Stimulated activated CD8-positive, alpha-beta memory T cell treated with anti-CD3 and anti-CD28 coated beads, Interleukin-15, amount 100 ng/mL, for 1 hour (primary cell): ENCODE results near the gene AARSD1.
"Not testable (repeated sequence)": the region's sequence is repeated elsewhere in the genome, so short reads cannot be mapped to it uniquely, and the experiment has no call there.

Source experiments
- DNase-seq: peaks from one replicate; pipeline ENCODE4 v3.0.0-alpha.2; 2020; ENCODE audit warnings: low read depth

AARSD1 gene

GRCh38 chr17:42920106-42920900, 44.0 kb downstream of the AARSD1 start:
- DNase-seq, result no peak

DNA sequence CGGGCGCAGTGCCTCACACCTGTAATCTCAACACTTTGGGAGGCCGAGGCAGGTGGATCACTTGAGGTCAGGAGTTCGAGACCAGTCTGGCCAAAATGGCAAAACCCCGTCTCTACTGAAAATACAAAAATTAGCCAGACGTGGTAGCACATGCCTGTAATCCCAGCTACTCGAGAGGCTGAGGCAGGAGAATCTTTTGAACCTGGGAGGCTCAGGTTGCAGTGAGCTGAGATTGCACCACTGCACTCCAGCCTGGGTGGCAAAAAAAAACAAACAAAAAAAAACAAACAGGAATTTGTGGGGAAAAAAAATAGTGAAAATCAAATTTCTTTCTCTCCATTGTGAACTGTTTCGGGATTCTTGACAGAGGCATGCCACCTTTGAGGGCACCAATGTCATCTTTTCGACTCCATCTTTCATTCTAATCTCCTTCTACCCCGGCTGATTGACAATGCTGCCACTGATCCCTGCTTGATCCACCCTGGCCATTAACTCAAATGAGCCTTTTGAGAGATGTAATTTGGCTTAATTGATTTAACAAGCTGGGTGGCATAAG, 44.7 kb downstream of the AARSD1 start:
- not testable (repeated sequence) for DNase-seq

- DNase-seq, result no peak
Observed at GRCh38 chr17:42918902-42919521, 45.2 kb downstream of the AARSD1 start.

DNA sequence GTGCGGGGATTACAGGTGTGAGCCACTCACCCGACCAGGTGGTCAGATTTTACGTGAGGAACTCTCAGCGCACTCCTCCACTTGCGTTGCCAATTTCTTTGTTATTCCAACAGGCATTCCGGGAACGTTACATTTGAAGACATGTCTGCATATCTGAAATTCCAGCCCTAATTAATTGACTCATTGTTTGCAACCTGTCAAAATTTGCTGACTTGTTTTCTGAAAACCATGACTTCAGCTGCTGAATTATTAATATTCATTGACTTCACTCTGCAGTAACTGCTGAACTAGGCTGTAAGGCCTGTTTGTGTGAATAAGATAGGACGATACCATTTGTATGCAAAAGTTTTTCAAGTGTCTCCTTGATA, 47.0 kb downstream of the AARSD1 start:
- DNase-seq, result no peak

DNA sequence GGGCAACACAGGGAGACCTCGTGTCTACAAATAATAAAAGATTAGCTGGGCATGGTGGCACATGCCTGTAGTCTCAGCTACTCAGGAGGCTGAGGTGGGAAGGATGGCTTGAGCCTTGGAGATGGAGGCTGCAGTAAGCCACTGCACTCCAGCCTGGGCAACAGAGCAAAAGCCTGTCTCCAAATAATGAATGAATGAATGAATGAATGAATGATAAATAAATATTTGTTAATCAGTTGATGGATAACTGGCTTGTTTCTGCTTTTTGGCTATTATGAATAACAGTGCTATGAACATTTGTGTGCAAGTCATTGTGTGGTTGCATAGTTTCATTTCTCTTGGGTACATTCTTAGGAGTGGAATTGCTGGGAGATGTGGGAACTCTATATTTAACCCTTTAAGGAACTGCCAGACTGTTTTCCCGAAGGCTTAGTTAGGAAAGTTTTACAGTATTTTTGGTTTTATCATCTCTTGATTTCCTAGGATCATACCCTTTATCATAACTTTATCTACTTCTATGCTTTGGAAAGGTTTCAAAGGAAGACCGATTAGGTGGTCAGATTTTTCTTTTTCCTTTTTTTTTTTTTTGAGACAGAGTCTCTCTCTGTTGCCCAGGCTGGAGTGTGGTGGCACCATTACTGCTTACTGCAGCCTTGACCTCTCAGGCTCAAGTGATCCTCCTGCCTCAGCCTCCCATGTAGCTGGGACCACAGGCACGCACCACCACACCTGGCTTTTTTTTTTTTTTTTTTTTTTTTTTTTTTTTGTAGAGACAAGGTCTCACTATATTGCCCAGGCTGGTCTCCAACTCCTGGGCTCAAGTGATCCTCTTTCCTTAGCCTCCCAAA, 47.6 kb downstream of the AARSD1 start:
- DNase-seq, result not testable (repeated sequence)

DNA sequence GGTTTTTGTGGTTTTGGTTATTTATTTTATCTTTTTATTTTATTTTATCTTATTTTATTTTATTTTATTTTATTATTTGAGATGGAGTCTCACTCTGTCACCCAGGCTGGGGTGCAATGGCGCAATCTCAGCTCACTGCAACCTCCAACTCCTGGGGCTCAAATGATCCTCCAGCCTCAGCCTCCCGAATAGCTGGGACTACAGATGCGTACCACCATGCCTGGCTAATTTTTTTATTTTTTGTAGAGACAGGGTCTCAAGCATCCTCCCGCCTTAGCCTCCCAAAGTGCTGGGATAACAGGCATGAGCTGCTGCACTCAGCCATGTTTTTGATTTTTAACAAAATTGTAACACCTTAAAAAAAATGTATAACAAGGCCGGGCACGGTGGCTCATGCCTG, 49.0 kb downstream of the AARSD1 start:
- DNase-seq, result not testable (repeated sequence)

- no peak for DNase-seq
Observed at GRCh38 chr17:42913981-42914617, 50.2 kb downstream of the AARSD1 start.

DNA sequence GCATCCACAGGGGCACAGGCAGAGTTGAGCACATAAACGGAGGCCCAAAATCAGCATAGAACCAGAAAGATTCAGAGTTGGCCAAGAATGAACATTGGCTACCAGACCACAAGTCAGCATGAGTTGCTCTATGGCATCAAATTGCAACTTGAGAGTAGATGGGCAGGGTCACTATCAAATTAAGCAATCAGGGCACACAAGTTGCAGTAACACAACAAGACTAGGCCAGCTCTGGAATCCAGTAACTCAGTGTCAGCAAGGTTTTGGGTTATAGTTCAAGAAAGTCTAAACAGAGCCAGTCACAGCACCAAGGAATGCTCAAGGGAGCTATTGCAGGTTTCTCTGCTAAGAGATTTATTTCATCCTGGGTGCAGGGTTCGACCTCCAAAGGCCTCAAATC, 50.7 kb downstream of the AARSD1 start:
- DNase-seq, result no peak

GRCh38 chr17:42908872-42909700, 55.2 kb downstream of the AARSD1 start:
- no peak for DNase-seq

- DNase-seq, result no peak
Observed at GRCh38 chr17:42906772-42907446, 57.3 kb downstream of the AARSD1 start.

GRCh38 chr17:42904110-42904469, 60.2 kb downstream of the AARSD1 start:
- DNase-seq, result no peak

GRCh38 chr17:42901535-42902229, 62.6 kb downstream of the AARSD1 start:
- no peak for DNase-seq
